Fibroblast of lung (primary cell): ENCODE data around the gene CAMK1G. TPM values are rescaled to one million over a fixed set of nuclear protein-coding genes. Genes with fewer than 3 reads are reported as not detected.

Experiments used
- DNase-seq, 2 donors: peaks; one replicate each; pipeline versions ENCODE4 v3.0.0 to v3.0.0-alpha.2; 2010; ENCODE audit warnings: low read depth in 2 of 2
- H2AFZ ChIP-seq: 2 replicates; pipeline ENCODE4 v1.5.1; 2012; ENCODE audit warnings: low read length, control low read depth, inconsistent platforms
- H3K27ac ChIP-seq: 2 replicates; pipeline ENCODE4 v1.5.1; 2011; ENCODE audit warnings: low read length, control low read depth; ENCODE audit not compliant: insufficient read depth
- H3K27me3 ChIP-seq: 2 replicates; pipeline ENCODE4 v1.5.1; 2011; ENCODE audit warnings: mild to moderate bottlenecking, low read length; ENCODE audit not compliant: control insufficient read depth, insufficient read depth
- H3K36me3 ChIP-seq: 2 replicates; pipeline ENCODE4 v1.5.1; 2011; ENCODE audit warnings: low read length; ENCODE audit not compliant: control insufficient read depth, insufficient read depth
- H3K4me1 ChIP-seq: 2 replicates; pipeline ENCODE4 v1.5.1; 2011; ENCODE audit warnings: low read length; ENCODE audit not compliant: control insufficient read depth, insufficient read depth; ENCODE audit errors: extremely low read depth
- H3K4me2 ChIP-seq: 2 replicates; pipeline ENCODE4 v1.5.1; 2011; ENCODE audit warnings: low read length, control low read depth; ENCODE audit not compliant: insufficient read depth; ENCODE audit errors: extremely low read depth
- H3K4me3 ChIP-seq, 4 experiments: fragments of 200-600 bp in 1 of 4; sonication (generic) in 1 of 4; replicated peaks in 1 of 4; 2 replicates each; pipeline ENCODE4 v1.5.1; 2011 to 2016; ENCODE audit warnings: low read length in 4 of 4, low read depth in 3 of 4, mild to moderate bottlenecking in 3 of 4, control low read depth in 2 of 4, inconsistent platforms in 1 of 4, mixed read lengths in 1 of 4; ENCODE audit not compliant: insufficient read depth in 1 of 4; ENCODE audit errors: control extremely low read depth in 1 of 4
- H3K79me2 ChIP-seq: 2 replicates; pipeline ENCODE4 v1.5.1; 2012; ENCODE audit warnings: mild to moderate bottlenecking, low read length, inconsistent platforms; ENCODE audit not compliant: control insufficient read depth, insufficient read depth
- H3K9ac ChIP-seq: 2 replicates; pipeline ENCODE4 v1.5.1; 2011; ENCODE audit warnings: mild to moderate bottlenecking, low read length, control low read depth; ENCODE audit not compliant: insufficient read depth
- H3K9me3 ChIP-seq: 2 replicates; pipeline ENCODE4 v1.5.1; 2012; ENCODE audit warnings: low read depth, low read length; ENCODE audit not compliant: control insufficient read depth, insufficient read depth
- H4K20me1 ChIP-seq: 2 replicates; pipeline ENCODE4 v1.5.1; 2011; ENCODE audit warnings: low read length; ENCODE audit not compliant: control insufficient read depth, insufficient read depth; ENCODE audit errors: extremely low read depth
- EZH2 ChIP-seq: IDR thresholded peaks from 2 replicates; pipeline ENCODE4 v1.5.1; 2012; ENCODE audit warnings: low read length, control low read depth, mild to moderate bottlenecking; ENCODE audit errors: missing control alignments
- polyA plus RNA-seq, 2 donors: library from polyadenylated mRNA; depleted of rRNA in 1 of 2; stranded (reverse) in 1 of 2; unstranded in 1 of 2; fragments of >200 nt; gene quantifications; 2 replicates each; pipeline ENCODE4 v1.2.1, GENCODE V29; 2011 to 2012; ENCODE audit warnings: missing spikeins in 1 of 2
- total RNA-seq: library from RNA; depleted of rRNA; stranded (reverse); fragments of >200 nt; gene quantifications from 2 replicates; pipeline ENCODE4 v1.2.1, GENCODE V29; 2014
- TF ChIP-seq, protein P1 (sequence below), 2 donors: IDR thresholded peaks in 1 of 2; conservative IDR thresholded peaks in 1 of 2; 1 replicate in 1 of 2; 2 replicates in 1 of 2; pipeline ENCODE4 v1.5.1; 2011 to 2012; ENCODE audit warnings: low read length in 2 of 2, control low read depth in 1 of 2, inconsistent platforms in 1 of 2, low read depth in 1 of 2, mild to moderate bottlenecking in 1 of 2

Gene CAMK1G
- total and polyA plus RNA-seq, 2 donors (not counting 1 experiment from before 2014, with no cell fraction given), result 0.96 to 1.7 TPM

DNA sequence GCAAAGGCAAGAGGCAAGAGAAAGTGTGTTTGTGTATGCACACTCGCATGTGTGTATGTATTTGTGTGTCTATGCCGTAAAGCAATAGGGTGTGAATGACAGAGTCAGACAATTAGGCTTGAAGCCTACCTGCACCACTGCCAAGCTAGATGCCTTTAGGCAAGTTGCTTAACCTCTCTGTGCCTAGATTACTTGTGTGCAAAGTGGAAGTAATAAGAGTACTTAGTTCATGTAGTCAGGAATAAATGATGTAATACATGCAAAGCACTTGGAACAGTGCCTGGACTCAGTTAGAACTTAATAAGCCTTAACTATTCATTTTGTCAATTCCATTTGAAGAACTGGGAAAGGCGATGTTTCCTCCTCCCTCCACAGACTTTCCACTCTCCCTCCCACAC, 37.0 kb downstream of the CAMK1G start:
- peak; percentile 25 to 60 for DNase-seq
- Histone ChIP-seq H3K9ac (no peak overlapping the region), H3K27ac (no peak overlapping the region), H3K36me3 (no peaks in the 10 kb centered on the region), H3K4me3 (no peak overlapping the region), H3K4me2 (no peak overlapping the region), H3K79me2 (no peaks in the 10 kb centered on the region), H3K9me3 (no peaks in the 10 kb centered on the region), H2AFZ (no peak overlapping the region), H4K20me1 (no peaks in the 10 kb centered on the region), H3K27me3 (no peaks in the 10 kb centered on the region), H3K4me1 (no peaks in the 10 kb centered on the region)
- TF ChIP-seq, protein P1, sequence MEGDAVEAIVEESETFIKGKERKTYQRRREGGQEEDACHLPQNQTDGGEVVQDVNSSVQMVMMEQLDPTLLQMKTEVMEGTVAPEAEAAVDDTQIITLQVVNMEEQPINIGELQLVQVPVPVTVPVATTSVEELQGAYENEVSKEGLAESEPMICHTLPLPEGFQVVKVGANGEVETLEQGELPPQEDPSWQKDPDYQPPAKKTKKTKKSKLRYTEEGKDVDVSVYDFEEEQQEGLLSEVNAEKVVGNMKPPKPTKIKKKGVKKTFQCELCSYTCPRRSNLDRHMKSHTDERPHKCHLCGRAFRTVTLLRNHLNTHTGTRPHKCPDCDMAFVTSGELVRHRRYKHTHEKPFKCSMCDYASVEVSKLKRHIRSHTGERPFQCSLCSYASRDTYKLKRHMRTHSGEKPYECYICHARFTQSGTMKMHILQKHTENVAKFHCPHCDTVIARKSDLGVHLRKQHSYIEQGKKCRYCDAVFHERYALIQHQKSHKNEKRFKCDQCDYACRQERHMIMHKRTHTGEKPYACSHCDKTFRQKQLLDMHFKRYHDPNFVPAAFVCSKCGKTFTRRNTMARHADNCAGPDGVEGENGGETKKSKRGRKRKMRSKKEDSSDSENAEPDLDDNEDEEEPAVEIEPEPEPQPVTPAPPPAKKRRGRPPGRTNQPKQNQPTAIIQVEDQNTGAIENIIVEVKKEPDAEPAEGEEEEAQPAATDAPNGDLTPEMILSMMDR (conservative IDR thresholded peaks at IDR 0.05 in 1 of 2, IDR thresholded peaks at IDR 0.05 in 1 of 2; ENCODE audit: low read depth in 1 of 2, low read length in 2 of 2), result no peak
- no peak for TF ChIP-seq EZH2

- Histone ChIP-seq H3K9me3 (no peaks in the 10 kb centered on the region), H2AFZ (no peak overlapping the region), H4K20me1 (no peaks in the 10 kb centered on the region)
Observed at GRCh38 chr1:209621286-209621685, 37.8 kb downstream of the CAMK1G start.

DNA sequence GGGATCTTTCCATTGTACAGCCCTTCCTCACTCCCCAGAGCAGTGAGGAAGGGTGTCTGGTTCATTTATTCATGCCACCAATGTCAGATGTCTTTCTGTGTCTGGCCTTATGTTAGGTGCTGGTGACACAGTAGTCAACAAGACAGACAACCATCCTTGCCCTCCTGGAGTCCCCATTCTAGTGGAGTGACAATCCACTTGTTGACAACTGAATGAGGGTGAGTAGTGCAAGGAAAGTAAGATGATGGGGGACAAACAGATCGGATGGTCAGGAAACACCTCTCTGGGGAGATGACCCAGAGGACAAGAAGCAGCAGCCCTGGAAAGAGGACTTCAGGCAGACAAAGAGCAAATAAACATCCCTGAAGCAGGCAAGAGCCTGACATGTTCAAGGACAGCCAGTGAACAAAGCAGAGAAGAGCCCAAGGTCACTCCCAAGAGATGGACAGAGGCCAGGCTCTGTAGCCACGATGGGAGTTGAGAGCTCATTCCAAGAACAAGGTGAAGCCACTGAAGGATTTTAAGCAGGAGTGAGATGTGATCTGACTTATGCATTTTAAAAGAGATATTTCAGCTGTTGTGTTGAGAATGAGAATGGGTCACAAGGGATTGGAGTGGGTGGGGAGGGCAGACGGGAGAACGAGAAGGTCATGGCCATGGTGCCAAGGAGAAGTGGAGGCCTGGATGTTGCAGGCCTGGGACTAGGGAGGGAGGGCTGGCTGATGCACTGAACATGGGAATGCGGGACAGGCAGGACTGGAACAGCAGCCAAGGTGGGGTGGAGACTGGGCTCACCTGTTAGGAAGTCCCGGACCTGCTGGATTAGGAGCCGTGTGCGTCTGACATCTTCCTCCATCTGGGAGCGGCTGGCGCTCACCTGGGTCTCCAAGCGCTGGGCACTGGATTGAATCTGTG, 38.5 kb downstream of the CAMK1G start:
- Histone ChIP-seq H3K36me3 (no peaks in the 10 kb centered on the region), H3K4me2 (no peak overlapping the region), H4K20me1 (no peaks in the 10 kb centered on the region), H3K9me3 (no peaks in the 10 kb centered on the region), H3K4me3 (no peak overlapping the region), H2AFZ (no peak overlapping the region), H3K4me1 (no peaks in the 10 kb centered on the region), H3K27me3 (no peaks in the 10 kb centered on the region), H3K9ac (no peak overlapping the region), H3K27ac (no peak overlapping the region), H3K79me2 (no peaks in the 10 kb centered on the region)
- no peak for TF ChIP-seq EZH2
- TF ChIP-seq, protein P1 (conservative IDR thresholded peaks at IDR 0.05 in 1 of 2, IDR thresholded peaks at IDR 0.05 in 1 of 2; ENCODE audit: low read depth in 1 of 2, low read length in 2 of 2), result no peak
- DNase-seq, result no peak

More at GRCh38 chr1:209621286-209621685, 37.8 kb downstream of the CAMK1G start:
- no peak for TF ChIP-seq EZH2
- TF ChIP-seq, protein P1 (conservative IDR thresholded peaks at IDR 0.05 in 1 of 2, IDR thresholded peaks at IDR 0.05 in 1 of 2; ENCODE audit: low read depth in 1 of 2, low read length in 2 of 2), result no peak
- no peak overlapping the region for H3K9ac ChIP-seq
- H3K4me1 ChIP-seq, result no peaks in the 10 kb centered on the region
- H3K4me3 ChIP-seq, result no peak overlapping the region
- no peak overlapping the region for H3K4me2 ChIP-seq
- no peaks in the 10 kb centered on the region for H3K36me3 ChIP-seq
- no peaks in the 10 kb centered on the region for H3K79me2 ChIP-seq
- H3K27me3 ChIP-seq, result no peaks in the 10 kb centered on the region
- DNase-seq, result no peak
- no peak overlapping the region for H3K27ac ChIP-seq
